Muscle layer of colon (tissue), 2 donors: Measurements from ENCODE around the gene ENO3.
A peak's percentile ranks its signal among the peaks of the same experiment; 100 is the strongest.
"Not testable (repeated sequence)": the region's sequence is repeated elsewhere in the genome, so short reads cannot be mapped to it uniquely, and the experiment has no call there.

Source experiments
- H3K27ac ChIP-seq: one replicate; pipeline ENCODE4 v1.7.0; 2013; ENCODE audit warnings: low read depth, mild to moderate bottlenecking, low read length, moderate library complexity
- H3K27me3 ChIP-seq, 2 donors: one replicate each; pipeline ENCODE4 v1.7.0; 2013; ENCODE audit warnings: low read length in 2 of 2, mild to moderate bottlenecking in 2 of 2; ENCODE audit not compliant: insufficient read depth in 2 of 2, control insufficient read depth in 1 of 2
- H3K36me3 ChIP-seq: one replicate; pipeline ENCODE4 v1.7.0; 2013; ENCODE audit warnings: mild to moderate bottlenecking, low read length; ENCODE audit not compliant: insufficient read depth
- H3K4me1 ChIP-seq: one replicate; pipeline ENCODE4 v1.7.0; 2013; ENCODE audit warnings: mild to moderate bottlenecking, low read length; ENCODE audit not compliant: insufficient read depth
- H3K4me3 ChIP-seq, 2 donors: one replicate each; pipeline ENCODE4 v1.7.0; 2013; ENCODE audit warnings: low read length in 2 of 2, low read depth in 1 of 2, mild to moderate bottlenecking in 1 of 2, moderate library complexity in 1 of 2
- H3K9ac ChIP-seq: one replicate; pipeline ENCODE4 v1.7.0; 2013; ENCODE audit warnings: low read length
- H3K9me3 ChIP-seq: one replicate; pipeline ENCODE4 v1.7.0; 2013; ENCODE audit warnings: mild to moderate bottlenecking, low read length
- donor health status: abdominal sarcoma.
- donor health status: Adenocarcinoma of cecum.

ENO3 gene

DNA sequence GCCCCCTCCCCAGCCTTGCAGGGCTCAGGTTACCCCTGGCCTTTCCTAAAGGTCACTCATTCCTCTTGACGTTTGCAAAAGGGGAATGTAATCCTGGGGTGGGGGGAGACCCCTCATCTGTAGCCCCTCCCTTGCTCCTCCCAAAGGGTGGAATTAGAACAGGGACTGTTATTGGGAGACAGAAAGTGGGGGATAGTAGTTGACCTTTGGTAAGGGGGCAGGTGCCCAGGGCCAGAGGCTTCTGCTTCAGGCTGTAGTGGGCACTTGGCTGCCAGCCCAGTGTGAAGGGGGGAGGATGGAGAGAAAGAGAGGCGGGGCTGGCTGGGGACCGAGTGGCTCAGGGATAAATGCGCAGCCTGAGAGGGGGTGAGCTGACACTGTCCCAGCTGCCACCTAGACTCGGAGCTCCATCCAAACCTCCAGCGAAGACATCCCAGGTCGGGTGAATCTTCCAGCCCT lies at the start of gene ENO3:
Gene ENO3 (plus strand): TSS at position 374 of the 459 bp plus-strand sequence. CDS start 711 bp downstream, outside the sequence.
- no peaks in the 10 kb centered on the region for H3K9me3 ChIP-seq
- H3K9ac ChIP-seq, result peak within 1 kb of the TSS; percentile 21
- no peaks in the 10 kb centered on the region for H3K27me3 ChIP-seq
- H3K36me3 ChIP-seq, result peaks cover 10% of the 10 kb centered on the region
- peak within 1 kb of the TSS; percentile 23 to 57 for H3K4me3 ChIP-seq
- peaks cover 24% of the 10 kb centered on the region for H3K4me1 ChIP-seq
- peak within 1 kb of the TSS; percentile 72 for H3K27ac ChIP-seq

- Histone ChIP-seq H3K27me3 (peaks cover 11 to 35% of the 10 kb centered on the region in 2 donors), H3K36me3 (no peaks in the 10 kb centered on the region), H3K9ac (no peak overlapping the region), H3K4me3 (no peak overlapping the region), H3K4me1 (peaks cover 11% of the 10 kb centered on the region), H3K27ac (no peak overlapping the region), H3K9me3 (no peaks in the 10 kb centered on the region)
These were observed 49.1 kb upstream of the ENO3 start for GRCh38 chr17:4901648-4902344.

- peaks cover 11% of the 10 kb centered on the region for H3K4me1 ChIP-seq
- no peaks in the 10 kb centered on the region for H3K9me3 ChIP-seq
- H3K9ac ChIP-seq, result no peak overlapping the region
- H3K4me3 ChIP-seq, result no peak overlapping the region
- H3K27ac ChIP-seq, result no peak overlapping the region
- H3K36me3 ChIP-seq, result no peaks in the 10 kb centered on the region
- H3K27me3 ChIP-seq, result peaks cover 11 to 35% of the 10 kb centered on the region in 2 donors
These were observed 48.4 kb upstream of the ENO3 start for GRCh38 chr17:4902540-4902939.

GRCh38 chr17:4903051-4903818 lies 47.7 kb upstream of the ENO3 start, which contains the start of gene CHRNE:
Gene CHRNE (minus strand): TSS chr17:4903098. CDS start chr17:4903063, 35 bp downstream.
- no peak within 1 kb of the TSS for H3K4me3 ChIP-seq
- H3K4me1 ChIP-seq, result peaks cover 11% of the 10 kb centered on the region
- H3K27ac ChIP-seq, result no peak within 1 kb of the TSS
- no peaks in the 10 kb centered on the region for H3K36me3 ChIP-seq
- no peak within 1 kb of the TSS for H3K9ac ChIP-seq
- H3K9me3 ChIP-seq, result no peaks in the 10 kb centered on the region
- peaks cover 11 to 35% of the 10 kb centered on the region in 2 donors for H3K27me3 ChIP-seq

GRCh38 chr17:4906642-4907041 lies 44.3 kb upstream of the ENO3 start:
- H3K4me3 ChIP-seq, H3K9ac ChIP-seq, H3K27me3 ChIP-seq, H3K36me3 ChIP-seq, H3K27ac ChIP-seq, H3K9me3 ChIP-seq: not testable (repeated sequence)
- peaks cover 14% of the 10 kb centered on the region for H3K4me1 ChIP-seq

GRCh38 chr17:4908301-4908700 lies 42.6 kb upstream of the ENO3 start:
- H3K9ac ChIP-seq, result no peak overlapping the region
- H3K27ac ChIP-seq, result no peak overlapping the region

DNA sequence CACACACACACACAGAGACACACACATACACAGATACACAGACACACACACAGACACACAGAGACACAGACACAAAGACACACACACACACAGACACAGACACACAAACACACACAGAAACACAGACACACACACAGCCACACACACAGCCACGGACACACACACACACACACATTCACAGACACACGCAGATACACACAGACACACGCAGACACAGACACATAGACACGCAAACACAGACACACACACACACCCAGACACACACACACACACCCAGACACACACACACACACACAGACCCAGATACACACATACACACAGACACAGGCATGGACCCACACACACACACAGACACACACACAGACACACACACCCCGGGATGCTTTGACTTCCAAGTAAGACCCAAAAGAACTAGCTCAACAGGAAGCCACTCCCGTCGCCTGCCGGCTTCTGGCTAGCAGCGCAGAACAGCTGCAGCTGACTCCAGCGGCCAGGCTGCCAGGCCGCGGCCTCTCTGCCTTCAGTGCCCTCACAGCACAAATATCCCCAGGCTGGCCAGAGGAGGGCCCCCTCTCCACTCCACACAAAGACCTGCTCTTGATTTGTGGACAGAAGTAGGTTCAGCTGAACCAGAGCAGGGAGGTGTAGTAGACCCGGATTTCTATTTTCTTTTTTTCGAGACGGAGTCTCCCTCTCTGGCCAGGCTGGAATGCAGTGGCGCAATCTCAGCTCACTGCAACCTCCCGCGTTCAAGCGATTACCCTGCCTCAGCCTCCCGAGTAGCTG lies 42.0 kb upstream of the ENO3 start:
- no peaks in the 10 kb centered on the region for H3K36me3 ChIP-seq
- H3K27me3 ChIP-seq, result peaks cover 0 to 4% of the 10 kb centered on the region in 2 donors
- H3K4me1 ChIP-seq, result peaks cover 14% of the 10 kb centered on the region
- H3K27ac ChIP-seq, result no peak overlapping the region
- H3K4me3 ChIP-seq, result no peak overlapping the region
- H3K9ac ChIP-seq, result peak overlapping the region; percentile 14
- no peaks in the 10 kb centered on the region for H3K9me3 ChIP-seq

More at GRCh38 chr17:4908301-4908700, 42.6 kb upstream of the ENO3 start:
- peaks cover 14% of the 10 kb centered on the region for H3K4me1 ChIP-seq
- H3K27me3 ChIP-seq, result peaks cover 0 to 5% of the 10 kb centered on the region in 2 donors
- H3K36me3 ChIP-seq, result no peaks in the 10 kb centered on the region
- H3K9me3 ChIP-seq, result no peaks in the 10 kb centered on the region
- no peak overlapping the region for H3K4me3 ChIP-seq

DNA sequence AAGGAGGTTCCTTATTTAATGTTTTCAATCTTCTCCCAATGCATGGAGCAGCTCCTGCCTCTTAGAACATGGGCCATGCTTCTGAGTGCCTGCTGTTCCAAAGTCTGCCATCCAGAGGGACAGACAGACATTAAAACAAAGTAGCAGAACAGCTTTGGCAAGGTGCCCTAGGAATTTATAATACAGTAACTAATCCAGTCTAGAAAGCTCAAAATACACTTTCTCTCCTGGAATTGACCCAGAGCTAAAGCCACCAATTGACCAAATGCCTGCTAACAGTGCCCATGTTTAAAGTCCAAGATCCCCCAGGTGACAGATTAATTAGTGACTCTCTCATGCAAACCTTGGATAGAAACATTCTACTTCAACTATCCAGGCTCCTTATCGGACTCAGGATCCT lies 36.9 kb upstream of the ENO3 start:
- no peaks in the 10 kb centered on the region for H3K36me3 ChIP-seq
- no peak overlapping the region for H3K4me3 ChIP-seq
- H3K4me1 ChIP-seq, result peaks cover 8% of the 10 kb centered on the region
- no peaks in the 10 kb centered on the region for H3K9me3 ChIP-seq
- no peaks in the 10 kb centered on the region for H3K27me3 ChIP-seq
- H3K27ac ChIP-seq, result no peak overlapping the region
- no peak overlapping the region for H3K9ac ChIP-seq

GRCh38 chr17:4914551-4914950 lies 36.4 kb upstream of the ENO3 start:
- H3K9ac ChIP-seq, H3K4me1 ChIP-seq, H3K9me3 ChIP-seq, H3K27me3 ChIP-seq, H3K27ac ChIP-seq, H3K36me3 ChIP-seq, H3K4me3 ChIP-seq: not testable (repeated sequence)

DNA sequence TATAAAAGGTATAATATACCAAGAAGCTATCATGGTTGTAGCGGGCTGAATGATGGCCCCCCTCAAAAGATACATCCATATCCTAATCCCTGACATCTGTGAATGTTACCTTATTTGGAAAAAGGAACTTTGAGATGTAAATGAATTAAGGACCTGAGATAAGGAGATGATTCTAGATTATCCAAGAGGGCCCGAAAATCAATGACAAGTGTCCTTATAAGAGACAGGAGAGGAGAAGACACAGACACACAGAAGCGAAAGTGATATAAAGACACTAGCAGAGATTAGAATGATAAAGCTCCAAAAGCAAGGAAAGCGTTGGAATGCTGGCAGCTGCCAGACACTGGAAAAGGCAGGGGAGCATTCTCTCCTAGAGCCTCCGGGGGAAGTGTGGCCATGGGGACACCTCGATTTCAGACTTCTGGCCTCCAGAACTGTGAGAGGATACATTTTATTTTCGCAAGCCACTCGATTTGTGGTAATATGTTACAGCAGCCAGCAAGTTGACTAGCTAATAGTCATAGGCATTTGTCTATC lies 31.3 kb upstream of the ENO3 start:
- no peak overlapping the region for H3K9ac ChIP-seq
- H3K9me3 ChIP-seq, result no peaks in the 10 kb centered on the region
- no peak overlapping the region for H3K4me3 ChIP-seq
- H3K4me1 ChIP-seq, result no peaks in the 10 kb centered on the region
- H3K27ac ChIP-seq, result no peak overlapping the region
- H3K36me3 ChIP-seq, result no peaks in the 10 kb centered on the region
- no peaks in the 10 kb centered on the region for H3K27me3 ChIP-seq
